GM19099 (cell line): ENCODE measurements around the gene SERTM1.

Source experiments
- POLR2A ChIP-seq: IDR thresholded peaks from 3 replicates; pipeline ENCODE4 v1.6.1; 2011; ENCODE audit warnings: low read depth; ENCODE audit not compliant: insufficient read length; ENCODE audit errors: extremely low read depth

SERTM1 gene

DNA sequence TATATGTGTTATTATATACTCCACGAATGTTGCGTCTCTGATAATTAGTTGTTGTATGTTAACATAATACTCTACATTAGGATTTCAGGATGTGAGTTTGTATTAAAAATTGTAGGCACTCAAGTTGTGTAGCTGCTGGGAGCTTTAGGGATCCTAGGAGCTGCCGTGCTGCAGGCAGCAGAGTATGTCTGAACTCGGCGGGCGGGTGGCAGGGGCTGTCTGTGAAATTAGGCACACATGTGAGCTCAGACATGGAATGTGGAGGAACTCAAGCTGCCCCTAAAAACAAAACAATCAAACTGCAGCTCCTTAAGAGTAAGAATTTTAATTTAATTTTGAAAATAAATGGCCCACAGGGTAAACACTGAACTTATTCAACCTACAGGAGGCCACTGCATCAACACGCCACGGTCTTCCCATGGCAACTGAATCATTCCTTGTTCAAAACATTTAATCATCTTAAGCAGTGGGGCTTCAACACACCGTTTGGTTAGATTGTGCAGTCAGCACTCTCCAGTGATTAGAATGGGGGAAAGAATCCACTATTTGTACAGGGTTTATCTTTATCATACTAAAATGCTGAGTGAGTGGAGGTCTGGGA lies 22.7 kb downstream of the SERTM1 start:
- TF ChIP-seq POLR2A: no peak

DNA sequence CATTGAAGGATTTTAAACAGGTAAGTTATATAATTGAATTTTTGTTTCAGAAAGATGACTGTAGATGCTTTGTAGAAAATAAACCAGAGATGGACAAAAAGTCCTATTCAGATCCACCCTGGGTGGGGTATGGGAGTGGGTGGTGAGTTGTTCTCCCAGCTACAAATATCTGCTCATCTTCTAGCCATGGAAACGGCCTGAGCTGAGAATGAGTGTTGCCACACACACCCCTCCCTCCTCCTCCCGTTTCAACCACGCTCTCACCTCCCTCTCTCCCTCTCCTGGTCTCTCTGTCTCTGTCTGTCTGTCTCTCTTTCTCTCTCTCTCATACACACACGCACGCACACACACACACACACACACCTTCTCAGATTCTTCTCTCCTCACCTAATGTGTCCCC lies 26.4 kb downstream of the SERTM1 start:
- no peak for TF ChIP-seq POLR2A

DNA sequence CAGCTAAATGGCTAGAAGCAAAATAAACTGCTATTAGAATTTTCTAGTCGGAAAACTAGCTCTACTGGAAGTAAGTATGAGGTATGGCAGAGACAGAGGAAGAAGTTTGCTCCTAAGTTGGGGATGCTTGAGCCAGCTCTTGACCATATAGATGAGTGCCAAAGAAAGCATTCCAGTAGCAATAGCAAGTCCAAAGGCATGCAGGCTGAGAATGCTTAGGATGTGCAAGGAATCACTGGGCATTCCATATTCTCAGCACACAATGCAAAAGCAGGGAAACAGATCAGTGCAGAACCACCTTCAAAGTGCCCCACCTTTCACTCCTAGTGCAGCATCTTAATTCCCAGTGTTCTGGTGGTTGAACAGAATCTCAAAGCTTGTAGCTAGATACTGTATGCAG lies 32.9 kb downstream of the SERTM1 start:
- no peak for TF ChIP-seq POLR2A

DNA sequence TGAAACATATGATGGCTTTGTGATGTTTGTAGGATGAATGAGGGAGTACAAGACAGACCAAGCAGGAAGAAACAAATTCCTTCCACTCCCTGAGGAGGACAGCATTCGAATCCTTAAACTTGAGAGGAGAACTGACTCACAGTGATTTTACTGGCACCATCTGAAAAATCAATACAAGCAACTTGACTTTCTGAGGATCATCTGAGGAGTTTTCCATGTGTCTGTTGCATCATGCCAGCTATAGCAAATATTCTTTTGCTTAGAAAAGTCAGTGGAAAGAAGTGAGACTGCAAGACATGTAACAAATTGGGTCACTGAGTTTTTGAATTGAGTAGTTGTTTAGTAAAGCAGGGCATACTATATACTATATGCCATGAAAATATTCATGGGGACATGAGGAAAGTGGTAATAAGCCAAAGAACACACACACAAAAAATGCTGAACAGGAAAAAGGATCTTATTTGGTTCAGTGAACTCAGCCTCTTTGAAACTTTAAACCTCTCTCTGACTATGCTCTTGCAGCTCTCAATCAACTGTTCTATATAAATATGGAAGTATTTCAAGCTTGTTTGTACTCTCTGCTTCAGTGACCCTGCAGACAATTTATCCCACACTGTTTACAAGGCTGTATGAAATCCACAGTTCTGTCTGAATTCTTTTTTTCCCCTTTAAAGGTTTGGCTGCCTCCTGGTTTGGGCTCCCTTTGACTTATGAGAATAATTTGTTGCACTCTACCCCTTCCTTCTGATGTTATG lies 35.5 kb downstream of the SERTM1 start:
- no peak for TF ChIP-seq POLR2A

DNA sequence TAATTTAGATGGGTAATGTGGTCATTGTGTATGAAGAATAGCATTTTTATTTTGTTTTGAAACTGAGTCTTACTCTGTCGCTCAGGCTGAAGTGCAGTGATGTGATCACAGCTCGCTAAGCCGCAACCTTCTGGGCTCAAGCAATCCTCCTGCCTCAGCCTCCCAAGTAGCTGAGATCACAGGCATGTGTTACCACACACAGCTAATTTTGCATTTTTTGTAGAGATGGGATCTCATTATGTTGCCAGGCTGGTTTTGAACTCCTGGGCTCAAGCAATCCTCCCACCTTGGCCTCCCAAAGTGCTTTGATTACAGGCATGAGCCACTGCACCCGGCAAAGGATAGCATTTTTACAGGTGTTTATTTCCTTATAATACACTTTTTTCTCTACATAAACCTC lies 36.6 kb downstream of the SERTM1 start:
- no peak for TF ChIP-seq POLR2A

DNA sequence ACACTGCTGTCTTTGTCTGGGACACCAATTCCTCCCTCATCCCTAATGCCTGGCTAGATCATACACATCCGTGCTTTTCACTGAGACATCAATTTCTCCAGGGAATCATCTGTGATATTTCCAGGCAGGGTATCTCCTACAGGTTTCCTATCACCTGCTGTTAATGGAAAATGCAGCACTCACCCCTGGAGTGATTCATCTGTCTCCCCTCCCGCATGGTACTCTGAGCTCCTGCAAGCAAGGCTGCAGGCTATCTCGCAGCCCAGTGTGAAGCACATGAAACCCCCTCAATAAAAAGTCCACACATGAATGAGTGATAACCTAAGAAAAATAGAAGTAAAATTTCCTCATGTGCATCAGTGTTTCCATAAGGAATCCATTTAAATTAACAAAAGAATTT lies 38.5 kb downstream of the SERTM1 start:
- no peak for TF ChIP-seq POLR2A

DNA sequence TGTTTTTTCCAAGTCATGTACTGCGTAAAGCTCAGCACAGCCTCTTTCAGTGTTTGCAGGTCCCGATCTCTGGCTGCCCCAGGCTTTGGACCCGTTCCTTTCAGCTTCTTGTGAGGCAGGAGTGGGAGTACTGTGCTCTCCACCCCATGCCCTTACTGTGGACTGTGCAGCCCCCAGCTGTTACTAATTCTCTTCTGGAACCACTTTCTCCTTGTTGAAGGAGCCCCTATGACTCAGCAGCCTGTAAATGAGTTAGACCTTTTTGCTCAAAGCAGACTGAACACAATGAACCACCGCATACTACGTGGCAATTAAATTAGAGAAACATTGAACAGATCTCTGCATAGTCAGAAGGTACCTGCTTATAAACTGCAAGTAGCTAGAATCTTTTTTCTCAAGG lies 39.0 kb downstream of the SERTM1 start:
- TF ChIP-seq POLR2A: no peak

DNA sequence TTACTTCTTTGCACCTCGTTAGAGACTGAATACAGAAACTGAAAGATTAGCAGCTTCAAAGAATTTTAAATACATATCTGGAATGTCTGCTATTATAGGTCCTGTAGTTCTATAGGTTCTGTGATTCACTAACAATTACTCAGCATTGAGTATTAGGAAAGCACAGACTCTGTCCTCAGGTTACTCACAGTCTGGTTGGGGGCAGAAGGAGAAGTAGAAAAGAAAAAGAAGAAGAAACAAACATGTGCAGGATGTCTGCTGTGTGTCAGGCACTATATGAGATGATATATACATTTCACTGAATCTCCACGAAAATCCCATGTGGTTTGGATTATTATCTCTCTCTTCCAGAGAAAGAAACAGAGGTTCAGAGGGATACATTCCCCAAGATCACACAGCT lies 40.1 kb downstream of the SERTM1 start:
- TF ChIP-seq POLR2A: no peak

DNA sequence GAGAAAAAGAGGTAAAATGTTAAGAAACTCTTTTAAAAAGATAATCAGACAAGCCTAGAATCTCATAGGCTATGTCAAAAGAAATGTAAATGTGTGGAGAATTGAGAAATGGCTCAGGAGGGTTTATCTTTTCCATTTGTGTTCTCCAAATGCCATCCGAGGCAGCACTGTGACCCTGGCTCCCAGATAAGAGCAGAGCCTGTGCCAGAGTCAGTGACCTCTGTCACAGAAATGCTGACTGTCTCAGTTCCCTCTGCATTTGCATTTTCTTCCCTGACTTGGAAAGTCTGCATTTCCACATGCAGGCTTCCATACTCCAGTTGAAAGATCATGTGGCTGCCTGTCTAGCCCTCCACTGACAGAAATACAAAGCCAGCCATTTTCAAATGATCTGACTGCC lies 42.0 kb downstream of the SERTM1 start:
- TF ChIP-seq POLR2A: no peak

DNA sequence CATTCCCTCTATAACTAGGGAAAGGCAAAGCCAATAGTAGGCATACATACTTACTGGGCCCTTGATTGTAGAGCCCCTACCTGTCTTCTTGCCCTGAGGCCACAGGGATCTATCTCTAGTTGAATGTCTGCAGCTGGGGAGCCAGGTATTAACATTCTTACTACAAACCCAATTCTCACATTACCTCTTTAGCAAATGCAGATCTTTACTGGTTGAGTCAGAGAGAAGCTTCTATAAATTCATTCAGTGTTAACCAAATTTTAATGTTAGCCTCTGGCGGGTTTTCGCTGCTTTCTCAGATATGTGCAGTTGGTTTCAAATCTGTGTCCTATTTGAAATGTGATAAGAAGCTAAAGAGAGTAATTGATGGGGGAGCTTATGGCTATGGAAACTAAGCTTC lies 43.2 kb downstream of the SERTM1 start:
- no peak for TF ChIP-seq POLR2A

DNA sequence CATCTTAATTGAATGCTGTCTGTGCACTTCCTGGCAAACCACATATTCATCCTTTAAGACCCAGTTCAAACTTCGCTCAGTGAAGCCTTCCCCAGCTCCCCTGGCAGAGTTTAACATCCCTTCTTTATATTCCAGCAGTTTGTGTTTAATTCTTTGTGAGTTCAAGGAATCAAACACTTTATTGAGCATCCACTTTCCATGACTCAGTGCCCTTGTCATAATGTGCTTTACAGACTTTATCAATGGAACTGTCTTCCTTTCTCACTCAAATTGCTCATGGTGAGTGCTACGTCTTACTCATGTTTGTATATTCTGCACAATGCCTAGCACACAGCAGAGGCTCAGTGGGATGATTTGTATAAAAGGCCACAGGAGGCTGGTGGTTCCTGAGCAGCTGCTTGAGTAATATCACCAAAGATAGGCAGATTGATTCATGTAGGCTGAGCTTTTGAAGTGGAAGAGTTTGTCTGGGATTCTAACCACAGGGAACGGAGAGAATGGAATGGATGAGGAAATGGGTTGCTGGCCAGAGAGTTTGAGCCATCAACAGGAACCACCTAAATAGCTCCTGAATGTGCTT lies 44.2 kb downstream of the SERTM1 start:
- no peak for TF ChIP-seq POLR2A

DNA sequence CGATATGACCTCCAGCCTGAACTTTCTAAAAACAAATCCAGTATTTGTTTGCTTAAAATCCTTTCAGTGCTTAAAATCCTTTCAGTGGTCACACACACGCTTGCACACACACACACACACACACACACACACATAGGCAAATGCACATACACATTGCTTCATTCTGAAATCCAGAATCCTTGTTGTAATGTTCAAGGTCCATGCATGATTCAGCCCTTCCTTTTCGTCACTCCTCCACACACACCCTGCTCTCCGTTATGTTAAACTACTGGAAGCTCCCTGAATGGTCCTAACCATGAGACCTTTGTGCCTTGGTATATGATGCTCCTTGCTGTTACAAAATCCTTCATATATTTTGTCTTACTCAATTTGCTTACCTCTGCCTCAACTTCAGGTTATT lies 44.9 kb downstream of the SERTM1 start:
- TF ChIP-seq POLR2A: no peak

DNA sequence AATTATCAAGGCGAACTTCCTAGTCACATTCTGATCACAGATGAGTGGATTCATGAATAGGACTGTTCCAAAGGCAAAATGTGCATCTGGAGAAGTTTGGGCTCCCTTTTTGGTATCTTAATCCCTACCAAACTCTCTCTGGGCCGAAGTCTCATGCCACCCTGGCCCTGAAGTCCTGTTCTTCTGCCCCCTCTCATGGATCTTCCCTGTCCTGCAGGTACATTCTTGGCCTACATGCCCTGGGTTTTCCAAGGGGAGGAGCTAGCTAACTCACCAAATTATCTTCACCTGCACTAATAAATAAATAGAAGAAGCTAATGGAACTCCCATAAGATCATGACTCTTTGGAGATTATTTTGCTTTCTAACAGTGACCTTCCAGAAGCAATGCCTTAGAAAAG lies 50.3 kb downstream of the SERTM1 start:
- TF ChIP-seq POLR2A: no peak

DNA sequence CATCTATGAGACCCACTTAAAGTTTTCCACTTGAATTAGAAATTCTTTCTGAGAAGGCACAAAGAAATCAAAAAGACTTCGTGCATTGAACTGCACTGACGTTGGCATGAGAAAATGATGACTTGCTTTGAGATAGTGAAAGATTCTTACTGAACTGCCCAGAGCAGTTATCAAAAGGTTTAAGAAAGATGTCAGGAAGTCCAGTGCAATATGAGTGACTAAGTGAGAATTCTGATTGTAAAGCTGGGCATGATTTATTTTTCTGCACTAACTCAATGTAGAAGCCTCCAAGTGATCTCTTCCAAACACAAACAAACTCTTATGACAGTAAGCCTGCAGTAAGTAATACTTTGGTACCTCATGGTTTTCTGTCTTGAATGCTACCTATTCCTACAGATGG lies 52.1 kb downstream of the SERTM1 start:
- TF ChIP-seq POLR2A: no peak

DNA sequence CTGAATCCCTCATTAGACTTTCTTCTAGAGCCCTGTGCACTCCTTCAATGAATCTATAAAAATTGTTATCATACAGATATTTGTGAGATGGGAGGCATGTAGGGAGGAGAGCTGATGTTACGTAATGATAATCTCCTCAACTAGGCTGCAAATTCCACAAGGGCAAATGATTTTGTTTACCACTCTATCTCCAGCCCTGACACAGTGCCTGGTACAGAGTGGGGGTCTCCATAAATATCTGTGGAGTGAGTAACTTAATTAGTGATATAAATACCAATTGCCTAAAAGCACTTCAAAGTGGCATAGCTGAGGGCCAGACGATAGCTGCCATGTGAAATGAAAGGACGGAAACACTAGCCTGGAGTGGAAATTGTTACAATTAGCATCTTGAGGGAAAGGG lies 54.2 kb downstream of the SERTM1 start:
- TF ChIP-seq POLR2A: no peak

DNA sequence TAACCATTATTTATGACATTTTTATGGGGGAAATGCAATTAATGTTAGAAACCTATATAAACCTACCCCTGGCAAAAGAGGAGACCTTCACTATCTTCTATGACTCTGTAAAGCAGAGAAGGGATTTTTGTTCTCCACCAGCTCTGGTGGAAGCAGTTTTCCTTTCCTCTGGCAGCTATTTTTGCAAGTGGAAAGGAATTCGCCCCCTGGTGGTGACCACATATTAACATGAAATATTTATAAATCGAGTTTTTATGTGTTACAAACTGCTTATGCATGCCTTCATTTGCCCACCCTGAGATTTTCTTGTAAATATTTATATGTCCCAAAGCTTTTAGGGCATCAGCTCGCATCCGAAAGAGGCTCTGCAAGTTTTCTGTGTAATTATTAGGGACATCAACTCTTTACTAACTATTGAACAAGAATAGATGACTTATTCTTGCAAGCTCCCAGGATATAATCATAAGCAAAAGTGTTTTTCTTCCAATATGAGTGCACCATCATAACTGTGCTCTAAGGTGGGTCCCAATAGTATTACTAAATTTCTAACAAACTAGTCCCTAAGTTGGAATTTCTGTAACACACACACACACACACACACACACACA lies 62.4 kb downstream of the SERTM1 start:
- no peak for TF ChIP-seq POLR2A

DNA sequence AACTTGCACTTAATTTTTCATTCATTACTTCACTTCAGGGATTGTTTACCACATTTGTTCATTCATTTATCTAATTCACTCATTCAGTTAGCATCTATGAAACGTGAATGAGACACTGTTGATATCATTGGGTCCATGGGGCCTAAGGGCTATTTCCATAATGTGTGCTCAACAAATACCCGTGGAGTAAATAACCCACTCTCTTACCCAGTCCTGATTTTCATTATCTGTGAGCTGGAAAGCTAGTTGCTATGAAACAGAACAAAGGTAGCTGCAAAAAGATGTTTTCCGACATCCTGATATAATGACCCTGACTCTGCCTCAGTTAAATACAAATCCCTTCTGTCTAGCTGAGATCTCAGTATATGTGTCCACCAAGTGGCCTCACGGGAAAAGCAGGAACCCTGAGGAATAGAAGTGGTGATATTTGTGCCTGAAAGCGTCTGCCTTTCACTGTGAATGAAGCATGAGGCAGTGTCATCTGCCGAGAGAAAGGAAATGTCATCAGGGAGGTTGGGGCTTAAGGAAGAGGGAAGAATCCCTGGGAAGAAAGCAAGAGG lies 63.8 kb downstream of the SERTM1 start:
- no peak for TF ChIP-seq POLR2A

DNA sequence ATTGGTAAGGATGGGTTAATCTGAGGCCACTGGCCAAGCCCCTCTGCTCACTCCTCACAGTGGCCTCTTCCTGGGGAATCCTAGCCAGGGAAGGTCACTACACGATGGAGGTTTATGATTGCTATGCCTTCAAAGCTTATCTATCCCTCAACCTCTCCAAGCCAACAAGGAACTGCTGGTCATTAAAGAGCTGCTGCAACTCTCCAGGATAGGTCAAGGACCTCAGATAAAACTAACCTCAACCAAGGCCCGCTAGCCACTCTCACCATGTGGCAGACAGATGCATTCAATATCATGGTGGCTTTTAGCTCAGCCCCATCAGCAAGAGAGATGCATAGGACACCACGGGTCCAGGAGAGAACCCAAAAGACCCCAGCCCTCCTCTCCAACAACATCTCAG lies 71.6 kb downstream of the SERTM1 start:
- TF ChIP-seq POLR2A: no peak
